Measurements from ENCODE around the gene ABCC3.
"Not testable (repeated sequence)": the region's sequence is repeated elsewhere in the genome, so short reads cannot be mapped to it uniquely, and the experiment has no call there.

Gene ABCC3

DNA sequence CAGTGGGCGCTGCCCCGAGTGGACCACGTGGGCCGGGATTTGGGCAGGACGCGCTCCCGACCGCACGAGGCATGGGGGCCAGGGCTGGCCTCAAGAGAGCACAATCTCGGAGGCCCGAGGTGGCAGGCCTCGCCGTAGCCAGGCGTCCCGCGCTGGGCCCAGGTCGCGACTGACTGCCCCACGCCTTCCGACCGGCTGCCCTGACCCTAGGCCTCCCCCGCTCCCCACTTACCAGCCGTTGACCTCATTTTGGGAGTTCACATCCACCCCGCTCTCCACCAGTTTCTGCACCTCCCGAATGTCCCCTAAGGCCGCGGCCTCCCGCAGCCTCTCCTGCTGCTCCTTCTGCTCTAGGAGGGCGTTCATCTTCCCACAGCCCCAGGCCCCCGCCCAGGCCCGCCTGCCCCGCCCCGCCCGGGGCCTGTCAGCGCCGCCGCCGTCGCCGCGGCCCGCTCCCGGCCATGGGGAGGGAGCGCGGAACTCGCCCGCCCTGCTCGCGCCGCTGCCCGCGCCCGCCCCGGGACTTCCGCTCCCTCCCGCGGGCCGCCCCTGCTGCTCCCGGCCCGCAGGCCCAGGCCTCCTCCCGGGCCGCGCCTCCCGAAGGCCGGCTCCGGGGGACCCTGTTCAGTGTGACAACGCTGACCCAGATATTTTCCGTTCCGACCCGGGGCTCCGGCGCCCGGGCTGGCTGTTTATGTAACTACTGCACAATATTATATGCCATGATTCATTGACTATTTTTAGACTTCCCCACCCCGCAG is 72.8 kb downstream of the ABCC3 start, which contains the start of gene ANKRD40:
Gene ANKRD40, minus strand, starts transcription at position 626 of the 761 bp plus-strand sequence. Its CDS starts 260 bp downstream, at position 366.
- peak; percentile 91 for DNase-seq (ENCODE audit: low read depth)

DNA sequence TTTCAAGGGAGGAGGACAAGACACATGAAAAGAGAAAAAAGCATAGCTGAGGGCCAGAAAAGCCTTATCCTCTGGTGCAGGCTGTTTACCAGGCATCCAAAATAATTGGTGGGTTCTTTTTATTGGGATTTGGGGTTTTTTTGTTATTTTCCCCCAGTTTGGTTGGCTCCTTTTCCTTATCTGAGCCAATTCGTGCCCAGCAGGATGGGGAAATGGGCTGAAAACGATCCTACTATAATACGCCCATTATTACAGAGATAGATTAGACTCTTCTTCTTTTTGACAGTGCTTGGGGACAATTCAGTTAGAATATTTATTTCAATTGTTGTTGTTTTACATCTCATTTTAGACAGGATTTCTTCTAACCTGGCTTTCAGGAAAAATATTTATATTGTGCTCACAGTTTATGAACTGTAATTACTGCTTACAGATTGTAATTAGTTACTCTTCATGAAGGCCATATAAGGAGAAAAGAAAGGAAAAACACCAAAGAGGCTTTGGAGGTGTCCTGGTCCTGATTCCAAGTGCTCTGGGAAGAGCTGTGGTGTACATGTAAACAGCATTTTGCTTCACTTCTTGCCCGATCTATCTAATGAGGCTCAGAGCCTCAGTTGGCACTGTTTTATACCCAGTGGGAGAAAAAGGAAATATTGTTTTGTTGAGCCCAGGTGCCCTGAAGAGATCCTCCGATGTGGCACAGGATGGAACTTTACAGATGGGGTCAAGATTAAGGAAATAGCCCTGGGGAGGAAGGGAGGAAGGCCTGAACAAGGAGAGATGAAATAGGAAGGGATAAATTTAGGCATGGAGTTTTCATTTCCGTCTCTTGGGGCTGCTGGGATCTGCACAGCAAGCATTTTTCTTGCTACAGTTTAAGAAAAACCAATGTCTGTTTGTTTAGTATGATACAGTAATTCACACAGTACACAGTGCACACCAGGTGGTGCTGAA is 73.6 kb downstream of the ABCC3 start:
- DNase-seq (ENCODE audit: low read depth), result no peak

DNA sequence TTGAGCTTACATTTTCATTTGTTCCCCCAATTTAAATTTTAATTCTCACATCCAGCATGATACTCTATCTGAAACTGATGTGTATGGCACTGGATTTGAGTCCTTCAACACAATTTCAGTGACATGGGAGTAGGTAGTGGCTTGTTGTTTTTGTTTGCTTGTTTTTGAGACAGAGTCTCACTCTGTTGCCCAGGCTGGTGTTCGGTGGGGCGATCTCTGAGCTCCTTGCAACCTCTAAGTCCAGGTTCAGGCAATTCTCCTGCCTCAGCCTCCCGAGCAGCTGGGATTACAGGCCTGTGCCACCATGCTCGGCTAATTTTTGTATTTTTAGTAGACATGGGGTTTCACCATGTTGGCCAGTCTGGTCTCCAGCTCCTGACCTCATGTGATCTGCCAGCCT is 74.4 kb downstream of the ABCC3 start:
- not testable (repeated sequence) for DNase-seq (ENCODE audit: low read depth)

DNA sequence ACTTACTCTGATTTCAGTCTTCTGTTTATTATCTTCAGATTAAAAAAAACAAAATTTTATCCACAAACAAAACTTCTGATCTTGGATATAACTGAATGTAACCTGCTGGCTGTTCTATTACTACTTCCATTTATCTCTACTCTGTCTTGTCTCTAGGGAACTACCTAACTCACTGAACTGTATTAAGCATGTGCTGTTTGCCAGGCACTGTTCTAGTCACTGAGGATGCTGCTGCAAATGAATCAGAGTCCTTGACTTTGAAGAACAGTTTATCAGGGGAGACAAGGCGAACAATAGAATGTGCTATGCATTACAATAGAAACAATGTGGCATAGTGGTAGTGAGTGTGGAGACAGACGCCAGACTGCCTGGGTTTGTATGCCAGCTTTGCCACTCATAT is 75.3 kb downstream of the ABCC3 start:
- DNase-seq (ENCODE audit: low read depth), result no peak

DNA sequence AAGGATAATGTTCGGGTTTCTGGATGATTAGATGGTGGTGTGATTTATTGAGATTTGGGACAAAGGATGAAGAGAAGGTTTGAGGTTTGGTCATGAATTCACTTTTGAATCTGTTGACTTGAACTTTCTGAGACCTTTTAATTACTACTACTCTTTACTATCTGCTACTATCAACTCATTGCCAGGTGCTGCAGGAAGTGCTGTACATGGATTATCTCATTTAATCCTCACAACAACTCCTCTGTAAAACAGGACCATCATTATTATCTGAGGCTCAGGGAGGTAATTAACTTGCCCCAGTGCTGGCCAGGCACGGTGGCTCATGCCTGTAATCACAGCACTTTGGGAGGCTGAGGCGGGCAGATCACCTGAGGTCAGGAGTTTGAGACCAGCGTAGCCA is 76.0 kb downstream of the ABCC3 start:
- DNase-seq (ENCODE audit: low read depth), result no peak

DNA sequence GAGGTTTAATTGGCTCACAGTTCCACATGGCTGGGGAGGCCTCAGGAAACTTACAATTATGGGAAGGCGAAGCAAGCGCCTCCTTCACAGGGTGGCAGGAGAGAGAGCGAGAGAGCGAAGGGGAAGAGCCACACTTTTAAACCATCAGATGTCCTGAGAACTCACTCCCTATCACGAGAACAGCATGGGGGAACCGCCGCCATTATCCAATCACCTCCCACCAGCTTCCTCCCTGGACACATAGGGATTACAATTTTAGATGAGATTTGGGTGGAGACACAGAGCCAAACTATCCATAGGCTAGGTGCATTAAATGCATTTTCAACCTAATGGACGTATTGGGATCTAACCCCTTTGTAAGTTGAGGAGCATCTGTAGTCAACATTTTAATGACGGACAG is 78.0 kb downstream of the ABCC3 start:
- DNase-seq (ENCODE audit: low read depth), result no peak

DNA sequence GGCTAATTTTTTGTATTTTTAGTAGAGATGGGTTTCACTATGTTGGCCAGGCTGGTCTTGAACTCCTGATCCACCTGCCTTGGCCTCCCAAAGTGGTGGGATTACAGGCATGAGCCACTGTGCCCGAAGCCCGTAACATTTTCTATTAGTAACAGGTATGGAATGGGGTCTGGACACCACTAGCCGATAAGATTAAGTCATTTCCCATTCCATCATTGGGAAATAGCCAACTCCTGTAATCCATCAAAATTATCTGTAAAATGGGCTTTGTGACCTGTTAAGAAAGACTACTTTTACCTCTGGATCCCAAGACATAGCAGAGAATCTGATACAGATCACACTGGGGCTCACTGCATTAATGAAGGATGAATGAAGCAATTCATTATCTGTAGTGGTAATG is 80.8 kb downstream of the ABCC3 start:
- no peak for DNase-seq (ENCODE audit: low read depth)

DNA sequence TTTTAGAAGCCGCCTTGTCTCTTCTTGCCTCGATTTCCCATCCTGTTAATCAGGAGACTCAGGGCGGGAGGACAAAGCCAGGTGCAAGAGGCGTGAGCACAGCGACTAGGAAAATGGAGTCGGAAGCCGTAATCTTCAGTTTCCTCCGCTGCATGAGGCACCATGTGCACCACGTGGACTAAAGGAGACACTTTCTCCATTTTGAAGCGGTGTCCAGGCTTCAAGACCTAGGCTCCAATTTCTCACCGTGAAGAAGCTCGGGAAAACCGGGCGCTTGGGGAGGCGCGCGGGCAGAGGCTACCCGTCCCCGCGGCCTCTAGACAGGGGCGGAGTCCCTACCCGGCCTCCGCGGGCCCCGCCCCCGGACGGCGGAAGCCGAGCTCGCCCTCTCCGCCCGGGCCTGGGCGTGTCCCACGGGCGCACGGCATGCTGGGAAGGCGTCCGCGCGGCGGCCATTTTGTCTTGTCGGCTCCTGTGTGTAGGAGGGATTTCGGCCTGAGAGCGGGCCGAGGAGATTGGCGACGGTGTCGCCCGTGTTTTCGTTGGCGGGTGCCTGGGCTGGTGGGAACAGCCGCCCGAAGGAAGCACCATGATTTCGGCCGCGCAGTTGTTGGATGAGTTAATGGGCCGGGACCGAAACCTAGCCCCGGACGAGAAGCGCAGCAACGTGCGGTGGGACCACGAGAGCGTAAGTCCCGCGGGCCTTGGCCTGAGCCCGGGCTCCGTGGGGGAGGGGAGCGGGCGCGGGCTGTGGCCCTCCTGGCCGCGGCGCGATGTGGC is 84.7 kb downstream of the ABCC3 start, which contains the start of gene LUC7L3:
Gene LUC7L3, plus strand, starts transcription at position 460 of the 780 bp plus-strand sequence. Its CDS starts 130 bp downstream, at position 590.
- peak; percentile 95 for DNase-seq (ENCODE audit: low read depth)

DNA sequence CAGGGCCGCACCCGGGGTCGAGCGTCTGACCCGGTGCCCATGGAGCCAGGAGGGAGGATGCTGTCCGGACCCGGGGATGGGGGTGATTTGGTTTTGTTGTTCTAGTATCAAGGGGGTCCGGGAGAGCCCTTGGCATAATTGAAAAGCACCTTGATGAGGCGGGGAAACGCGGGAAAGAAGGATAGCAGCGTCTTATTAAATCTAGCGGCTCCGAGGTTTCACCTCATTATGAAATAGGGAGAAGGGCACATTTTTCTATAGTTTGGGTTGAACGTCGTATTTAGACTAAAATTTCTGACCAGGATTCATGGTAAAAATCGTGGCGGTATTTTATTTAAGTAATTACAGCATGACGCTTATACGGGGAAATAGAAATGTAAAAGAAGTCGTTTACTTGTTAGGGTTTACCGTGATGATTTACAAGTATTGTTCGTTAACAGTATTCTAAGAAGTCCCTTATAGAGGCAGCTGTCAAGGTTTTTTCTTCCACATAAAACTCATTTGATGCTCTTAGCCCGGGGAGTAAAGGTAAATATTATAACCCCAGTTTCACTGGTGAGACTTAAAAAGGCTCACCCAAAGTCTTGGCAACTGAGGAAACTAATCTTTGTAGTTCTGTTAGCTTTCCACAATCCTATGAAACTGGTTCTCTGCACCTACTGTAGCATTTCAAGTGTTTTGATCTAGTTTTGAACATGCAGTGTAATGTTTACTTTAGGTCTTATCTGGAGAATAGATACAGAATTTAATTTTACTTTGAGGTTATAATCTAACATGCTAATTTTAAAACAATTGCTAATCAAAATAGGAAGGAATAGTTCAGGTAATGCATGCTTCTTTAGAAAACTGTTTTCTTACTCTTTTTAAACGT is 85.5 kb downstream of the ABCC3 start:
- DNase-seq (ENCODE audit: low read depth), result no peak

DNA sequence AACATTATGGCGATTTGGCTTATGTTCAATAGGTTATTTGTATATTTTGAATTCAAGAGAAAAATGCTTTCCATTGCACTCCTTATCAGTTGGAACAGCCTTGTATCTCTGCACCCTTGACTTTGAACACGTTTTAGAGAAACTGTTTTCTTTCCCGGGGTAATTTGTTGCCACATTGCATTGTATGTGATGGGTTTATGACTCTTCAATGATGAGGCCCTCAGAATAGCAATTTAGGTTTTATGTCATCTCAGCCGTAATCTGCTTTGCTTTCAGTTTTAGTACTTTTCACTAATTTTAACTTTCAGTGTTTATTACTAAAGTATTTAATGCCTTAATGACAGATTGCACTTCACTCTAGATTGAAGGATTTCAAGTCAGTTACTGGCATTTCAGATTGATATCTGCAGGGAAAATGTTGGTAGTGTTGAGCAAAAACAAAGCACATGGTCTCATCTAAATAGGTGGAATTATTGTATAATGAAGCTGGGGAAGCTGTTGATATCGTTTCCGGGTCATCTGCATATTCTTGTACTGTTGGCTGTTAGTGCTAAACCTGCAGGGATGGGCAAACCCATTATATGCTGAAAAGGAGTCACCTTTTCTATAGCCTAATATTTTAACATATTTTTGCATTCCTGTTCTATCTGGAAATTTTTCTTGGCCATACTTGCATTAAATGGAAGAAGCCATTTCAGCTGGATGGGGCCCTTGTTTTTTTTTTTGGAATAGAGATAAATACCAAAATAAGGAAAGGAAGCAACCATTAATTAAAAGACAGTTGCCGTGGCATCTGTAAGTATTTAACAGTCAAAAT is 86.7 kb downstream of the ABCC3 start:
- DNase-seq (ENCODE audit: low read depth), result no peak

DNA sequence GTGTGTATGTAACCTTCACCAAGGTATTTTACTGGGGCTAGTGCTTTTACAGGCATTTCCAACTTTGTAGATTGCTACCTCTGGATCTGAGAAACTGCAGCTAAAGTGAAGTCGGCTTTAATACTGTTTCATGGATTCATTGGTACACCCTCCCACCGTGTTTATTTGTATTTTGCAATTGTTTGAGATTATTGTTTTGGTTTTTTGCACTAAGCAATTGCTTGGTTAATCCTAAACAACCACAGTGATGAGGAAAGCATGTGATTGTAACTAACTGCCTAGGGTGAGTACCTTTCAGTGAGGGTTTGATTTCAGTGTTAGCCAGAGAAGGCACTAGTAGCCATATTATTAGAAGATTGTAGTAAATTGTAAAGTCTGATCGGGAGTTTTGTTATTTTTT is 88.1 kb downstream of the ABCC3 start:
- DNase-seq (ENCODE audit: low read depth), result no peak

DNA sequence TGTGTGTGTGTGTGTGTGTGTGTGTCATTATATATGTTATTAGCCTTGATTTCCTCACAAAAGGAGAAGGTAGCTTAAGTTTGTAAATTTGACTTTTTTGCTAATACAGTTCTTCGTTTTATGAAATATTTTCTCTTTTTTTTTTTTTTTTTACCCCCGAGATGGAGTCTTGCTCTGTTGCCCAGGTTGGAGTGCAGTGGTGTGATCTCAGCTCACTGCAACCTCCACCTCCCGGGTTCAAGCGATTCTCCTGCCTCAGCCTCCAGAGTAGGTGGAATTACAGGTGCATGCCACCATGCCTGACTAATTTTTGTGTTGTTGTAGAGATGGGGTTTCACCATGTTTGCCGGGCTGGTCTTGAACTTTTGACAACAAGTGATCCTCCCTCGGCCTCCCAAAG is 89.9 kb downstream of the ABCC3 start:
- not testable (repeated sequence) for DNase-seq (ENCODE audit: low read depth)

DNA sequence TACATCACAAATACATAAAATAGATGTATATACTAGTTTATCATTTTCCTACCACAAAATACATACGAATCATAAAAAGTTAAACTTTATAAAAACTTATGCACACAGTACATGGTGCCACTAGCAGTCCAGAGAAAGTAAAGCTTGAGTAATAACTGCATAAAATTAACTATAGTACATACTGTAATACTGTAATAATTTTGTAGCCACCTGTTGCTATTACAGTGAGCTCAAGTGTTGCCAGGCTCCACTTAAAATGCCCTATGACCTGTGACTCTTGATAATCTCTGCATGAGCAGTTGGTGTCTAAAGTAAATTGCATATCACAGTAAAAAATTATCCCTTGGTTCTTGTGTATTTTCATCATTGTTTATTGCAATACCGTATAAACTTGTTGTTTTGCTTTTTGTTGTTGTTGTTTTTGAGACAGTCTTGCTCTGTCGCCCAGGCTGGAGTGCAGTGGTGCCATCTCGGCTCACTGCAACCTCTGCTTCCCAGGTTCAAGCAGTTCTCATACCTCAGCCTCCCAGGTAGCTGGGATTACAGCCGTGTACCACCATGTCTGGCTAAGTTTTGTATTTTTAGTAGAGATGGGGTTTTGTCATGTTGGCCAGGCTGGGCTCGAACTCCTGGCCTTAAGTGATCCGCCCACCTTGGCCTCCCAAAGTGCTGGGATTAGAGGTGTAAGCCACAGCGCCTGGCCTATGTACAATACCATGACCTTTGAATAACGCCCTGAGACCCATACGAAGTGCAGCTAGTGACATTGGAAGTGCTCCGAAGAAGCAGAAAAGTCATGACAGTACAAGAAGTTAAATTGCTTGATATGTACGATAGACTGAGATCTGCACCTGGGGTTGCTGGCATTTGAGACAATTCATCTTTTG is 91.3 kb downstream of the ABCC3 start:
- DNase-seq (ENCODE audit: low read depth), result no peak

DNA sequence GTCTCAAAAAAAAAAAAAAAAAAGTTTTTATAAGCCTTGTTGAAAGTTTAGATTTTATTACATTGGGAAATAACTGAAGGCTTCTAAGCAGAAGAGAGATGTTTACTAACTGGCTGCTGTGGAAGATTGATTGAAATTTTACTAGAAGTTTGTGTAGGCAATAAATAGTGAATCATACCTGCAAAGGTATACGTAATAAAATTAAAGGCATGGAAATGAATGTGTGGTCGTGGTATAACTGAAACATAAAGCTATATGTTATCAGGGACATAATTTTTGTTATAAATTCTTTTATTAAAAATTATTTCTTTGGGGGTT is 93.4 kb downstream of the ABCC3 start:
- DNase-seq (ENCODE audit: low read depth), result no peak

DNA sequence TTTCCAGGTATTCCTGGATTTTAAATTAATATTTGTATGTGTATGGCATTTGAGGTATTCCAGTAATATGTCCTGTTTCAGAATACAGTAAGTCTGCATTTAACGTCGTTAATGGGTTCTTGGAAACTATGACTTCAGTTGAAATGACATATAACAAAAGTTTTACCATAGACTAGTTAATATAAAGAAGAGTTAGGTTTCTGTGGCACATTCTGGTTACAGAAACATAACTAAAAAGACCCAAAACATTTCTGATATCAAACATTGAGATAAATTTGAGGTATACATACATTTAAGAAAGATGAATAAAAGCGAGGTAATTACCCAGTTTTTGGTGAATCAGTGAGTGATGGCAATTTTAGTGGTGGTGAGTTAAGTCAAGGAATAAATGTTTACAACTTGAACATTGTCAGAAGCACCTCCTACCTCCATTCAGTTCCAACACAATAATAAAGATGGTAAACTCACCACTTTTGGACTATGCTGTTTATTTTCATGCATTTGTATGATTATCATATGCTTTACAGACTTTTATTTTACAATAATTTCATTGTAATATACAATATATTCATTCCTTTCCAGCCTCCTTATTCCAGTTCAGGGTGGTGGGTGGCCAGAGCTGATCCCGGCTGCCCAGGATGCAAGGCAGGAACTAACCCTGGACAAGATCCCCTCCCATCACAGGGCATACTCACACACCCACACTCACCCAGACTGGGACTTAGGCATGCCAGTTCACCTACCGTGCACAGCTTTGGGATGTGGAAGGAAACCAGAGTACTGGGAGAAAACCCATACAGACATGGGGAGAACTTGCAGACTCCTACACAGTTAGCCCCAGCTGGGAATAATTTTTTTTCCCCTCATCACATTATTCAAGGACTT is 94.4 kb downstream of the ABCC3 start:
- DNase-seq (ENCODE audit: low read depth), result no peak

DNA sequence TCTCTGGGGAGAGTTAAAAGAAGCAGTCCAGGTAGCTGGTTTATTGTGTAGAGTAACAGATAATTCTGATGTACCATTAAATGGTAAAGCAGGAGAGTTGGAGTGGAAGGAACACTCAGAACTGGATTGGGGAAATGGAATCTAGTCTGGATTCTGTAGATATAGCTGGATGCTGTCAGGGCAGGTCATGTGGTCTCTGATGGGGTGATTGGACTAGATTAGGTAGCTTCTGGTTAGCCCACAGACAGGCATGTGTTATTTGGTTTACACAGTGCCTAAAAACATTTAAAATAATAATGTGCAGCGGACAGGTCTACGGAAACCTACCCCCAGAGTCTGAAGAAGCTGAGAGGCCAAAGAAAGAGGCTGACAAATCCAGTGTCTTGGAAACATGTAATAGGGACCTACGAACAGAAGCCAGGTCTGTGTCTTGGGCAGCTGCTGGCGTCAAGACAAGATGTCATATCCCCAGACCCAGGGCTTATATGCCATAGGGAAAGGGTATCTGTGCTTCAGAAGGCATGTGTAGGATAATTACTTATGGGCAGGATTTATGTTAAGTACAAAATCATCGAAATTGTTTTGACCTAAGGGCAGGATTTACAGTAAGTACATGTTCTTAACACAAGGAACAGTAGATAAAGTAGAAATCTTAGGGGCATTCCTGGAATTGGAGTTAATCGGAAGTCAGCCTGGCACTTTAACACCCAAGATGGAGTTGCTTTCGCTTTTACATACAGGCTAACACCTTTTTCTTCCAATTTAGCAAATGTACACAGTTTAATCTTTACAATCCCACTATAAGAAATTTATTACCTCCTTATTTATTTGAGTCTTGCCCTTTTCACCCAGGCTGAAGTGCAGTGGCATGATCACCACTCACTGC is 97.1 kb downstream of the ABCC3 start:
- DNase-seq (ENCODE audit: low read depth), result no peak

DNA sequence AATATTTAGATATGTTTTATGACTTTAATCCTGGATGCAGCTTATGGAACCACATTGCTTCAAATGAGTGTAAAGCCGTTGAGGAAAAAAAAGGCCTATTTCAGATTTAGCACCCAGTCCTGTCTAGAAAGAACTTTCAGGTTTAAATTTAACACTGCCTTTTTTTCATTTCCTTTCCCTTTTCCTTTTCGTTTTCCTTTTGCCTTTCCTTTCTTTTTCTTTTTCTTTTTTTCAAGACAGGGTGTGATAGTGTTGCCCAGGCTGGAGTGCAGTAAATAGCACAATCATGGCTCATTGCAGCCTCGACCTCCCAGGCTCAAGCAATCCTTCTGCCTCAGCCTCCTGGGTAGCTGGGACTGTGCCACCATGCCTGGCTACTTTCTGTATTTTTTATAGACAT is 100.6 kb downstream of the ABCC3 start:
- DNase-seq (ENCODE audit: low read depth), result no peak

Measured in activated T-cell treated with anti-CD3 and anti-CD28 coated beads for 48 hours (primary cell).